HEK293 (cell line): ENCODE results near the gene PDHB.

Experiments used
- CTCF ChIA-PET: fragments of 350-600 bp; formaldehyde crosslinking; extraction: SDS; loops from one replicate; lab custom pipeline; 2021; ENCODE audit warnings: antibody characterized with exemption; lab: Yijun Ruan, JAX
- POLR2A ChIA-PET: fragments of 300-600 bp; formaldehyde crosslinking; extraction: SDS; loops from one replicate; lab custom pipeline; 2020; ENCODE audit warnings: antibody characterized with exemption, inconsistent platforms; lab: Yijun Ruan, JAX
- H3K27ac ChIP-seq: fragments of 200-500 bp; sonication (Bioruptor generic); 2 replicates; pipeline ENCODE4 v1.5.1; 2014; ENCODE audit warnings: low read depth, low read length, control low read depth, inconsistent platforms; ENCODE audit errors: extremely low read depth
- H3K36me3 ChIP-seq, 2 experiments: fragments of 200-500 bp in 1 of 2; sonication (Bioruptor generic) in 1 of 2; 1 replicate in 1 of 2; 2 replicates in 1 of 2; pipeline ENCODE4 v1.5.1; 2014 to 2017; ENCODE audit warnings: inconsistent platforms in 2 of 2, low read length in 2 of 2; ENCODE audit not compliant: control insufficient read depth in 2 of 2, insufficient read depth in 1 of 2
- H3K4me1 ChIP-seq: fragments of 200-500 bp; sonication (Bioruptor generic); 2 replicates; pipeline ENCODE4 v1.5.1; 2014; ENCODE audit warnings: mild to moderate bottlenecking, low read length, inconsistent platforms; ENCODE audit not compliant: control insufficient read depth, insufficient read depth
- H3K4me3 ChIP-seq: 2 replicates; pipeline ENCODE4 v1.5.1; 2011; ENCODE audit warnings: low read depth, mild to moderate bottlenecking, control low read depth, low read length, moderate library complexity
- H3K9me3 ChIP-seq: fragments of 200-500 bp; sonication (Bioruptor generic); 2 replicates; pipeline ENCODE4 v1.5.1; 2014; ENCODE audit warnings: low read depth, low read length, inconsistent platforms; ENCODE audit not compliant: control insufficient read depth, insufficient read depth
- KLF10 ChIP-seq: fragments of 450-650 bp; IDR thresholded peaks from 2 replicates; pipeline ENCODE4 v1.5.1; 2018; ENCODE audit warnings: missing biosample characterization, mild to moderate bottlenecking, missing genetic modification characterization
- MEIS1 ChIP-seq: sonication (generic); formaldehyde crosslinking; IDR thresholded peaks from 2 replicates; pipeline ENCODE4 v1.8.1; 2022; ENCODE audit warnings: missing genetic modification reagents, mild to moderate bottlenecking, borderline replicate concordance
- PRDM2 ChIP-seq: fragments of 450-650 bp; formaldehyde crosslinking; IDR thresholded peaks from 2 replicates; pipeline ENCODE4 v1.5.1; 2016; ENCODE audit warnings: missing biosample characterization, missing genetic modification characterization, borderline replicate concordance
- PRDM6 ChIP-seq: fragments of 450-650 bp; formaldehyde crosslinking; IDR thresholded peaks from 2 replicates; pipeline ENCODE4 v1.5.1; 2017; ENCODE audit warnings: missing biosample characterization, missing genetic modification characterization
- ZFP3 ChIP-seq: fragments of 450-650 bp; formaldehyde crosslinking; IDR thresholded peaks from 2 replicates; pipeline ENCODE4 v1.5.1; 2016; ENCODE audit warnings: low read depth, missing biosample characterization, missing genetic modification characterization
- ZNF23 ChIP-seq: fragments of 450-650 bp; formaldehyde crosslinking; IDR thresholded peaks from 2 replicates; pipeline ENCODE4 v1.5.1; 2016; ENCODE audit warnings: missing biosample characterization, missing genetic modification characterization, borderline replicate concordance
- ZNF266 ChIP-seq: fragments of 450-650 bp; formaldehyde crosslinking; IDR thresholded peaks from 2 replicates; pipeline ENCODE4 v1.5.1; 2016; ENCODE audit warnings: missing biosample characterization, missing genetic modification characterization, low read depth
- ZNF350 ChIP-seq: fragments of 450-650 bp; formaldehyde crosslinking; IDR thresholded peaks from 2 replicates; pipeline ENCODE4 v1.5.0; 2017; ENCODE audit warnings: missing biosample characterization, mild to moderate bottlenecking, missing genetic modification characterization
- ZNF426 ChIP-seq: fragments of 450-650 bp; formaldehyde crosslinking; IDR thresholded peaks from 2 replicates; pipeline ENCODE4 v1.5.1; 2017; ENCODE audit warnings: missing biosample characterization, missing genetic modification characterization, mild to moderate bottlenecking, inconsistent platforms, moderate library complexity
- ZNF561 ChIP-seq: fragments of 450-650 bp; IDR thresholded peaks from 2 replicates; pipeline ENCODE4 v1.5.1; 2018; ENCODE audit warnings: missing biosample characterization, missing genetic modification characterization, borderline replicate concordance
- ZNF596 ChIP-seq: fragments of 450-650 bp; IDR thresholded peaks from 2 replicates; pipeline ENCODE4 v1.5.0; 2018; ENCODE audit warnings: missing biosample characterization, mild to moderate bottlenecking, missing genetic modification characterization, moderate library complexity
- ZNF658 ChIP-seq: fragments of 450-650 bp; formaldehyde crosslinking; IDR thresholded peaks from 2 replicates; pipeline ENCODE4; 2016; ENCODE audit warnings: missing biosample characterization, missing genetic modification characterization
- ZNF701 ChIP-seq: fragments of 450-650 bp; formaldehyde crosslinking; IDR thresholded peaks from 2 replicates; pipeline ENCODE4 v1.5.1; 2016; ENCODE audit warnings: missing biosample characterization, missing genetic modification characterization
- ZNF776 ChIP-seq: fragments of 450-650 bp; formaldehyde crosslinking; IDR thresholded peaks from 2 replicates; pipeline ENCODE4 v1.5.0; 2017; ENCODE audit warnings: missing biosample characterization, missing genetic modification characterization, borderline replicate concordance
- ZNF777 ChIP-seq: fragments of 450-650 bp; formaldehyde crosslinking; IDR thresholded peaks from 2 replicates; pipeline ENCODE4 v1.5.1; 2017; ENCODE audit warnings: missing biosample characterization, missing genetic modification characterization, borderline replicate concordance
- TF ChIP-seq, protein P1 (sequence below): fragments of 450-650 bp; formaldehyde crosslinking; conservative IDR thresholded peaks from 2 replicates; pipeline ENCODE4 v1.5.1; 2016; ENCODE audit warnings: low read depth, missing biosample characterization, missing genetic modification characterization
- TF ChIP-seq, protein P2 (sequence below): fragments of 450-650 bp; formaldehyde crosslinking; IDR thresholded peaks from 2 replicates; pipeline ENCODE4 v1.5.1; 2016; ENCODE audit warnings: missing biosample characterization, missing genetic modification characterization, borderline replicate concordance
- TF ChIP-seq, protein P3 (sequence below): fragments of 450-650 bp; formaldehyde crosslinking; IDR thresholded peaks from 2 replicates; pipeline ENCODE4 v1.5.0; 2017; ENCODE audit warnings: missing biosample characterization, missing genetic modification characterization, borderline replicate concordance

PDHB gene

GRCh38 chr3:58459160-58459559 is 25.5 kb upstream of the PDHB start (continued):
- TF ChIP-seq, protein P1, sequence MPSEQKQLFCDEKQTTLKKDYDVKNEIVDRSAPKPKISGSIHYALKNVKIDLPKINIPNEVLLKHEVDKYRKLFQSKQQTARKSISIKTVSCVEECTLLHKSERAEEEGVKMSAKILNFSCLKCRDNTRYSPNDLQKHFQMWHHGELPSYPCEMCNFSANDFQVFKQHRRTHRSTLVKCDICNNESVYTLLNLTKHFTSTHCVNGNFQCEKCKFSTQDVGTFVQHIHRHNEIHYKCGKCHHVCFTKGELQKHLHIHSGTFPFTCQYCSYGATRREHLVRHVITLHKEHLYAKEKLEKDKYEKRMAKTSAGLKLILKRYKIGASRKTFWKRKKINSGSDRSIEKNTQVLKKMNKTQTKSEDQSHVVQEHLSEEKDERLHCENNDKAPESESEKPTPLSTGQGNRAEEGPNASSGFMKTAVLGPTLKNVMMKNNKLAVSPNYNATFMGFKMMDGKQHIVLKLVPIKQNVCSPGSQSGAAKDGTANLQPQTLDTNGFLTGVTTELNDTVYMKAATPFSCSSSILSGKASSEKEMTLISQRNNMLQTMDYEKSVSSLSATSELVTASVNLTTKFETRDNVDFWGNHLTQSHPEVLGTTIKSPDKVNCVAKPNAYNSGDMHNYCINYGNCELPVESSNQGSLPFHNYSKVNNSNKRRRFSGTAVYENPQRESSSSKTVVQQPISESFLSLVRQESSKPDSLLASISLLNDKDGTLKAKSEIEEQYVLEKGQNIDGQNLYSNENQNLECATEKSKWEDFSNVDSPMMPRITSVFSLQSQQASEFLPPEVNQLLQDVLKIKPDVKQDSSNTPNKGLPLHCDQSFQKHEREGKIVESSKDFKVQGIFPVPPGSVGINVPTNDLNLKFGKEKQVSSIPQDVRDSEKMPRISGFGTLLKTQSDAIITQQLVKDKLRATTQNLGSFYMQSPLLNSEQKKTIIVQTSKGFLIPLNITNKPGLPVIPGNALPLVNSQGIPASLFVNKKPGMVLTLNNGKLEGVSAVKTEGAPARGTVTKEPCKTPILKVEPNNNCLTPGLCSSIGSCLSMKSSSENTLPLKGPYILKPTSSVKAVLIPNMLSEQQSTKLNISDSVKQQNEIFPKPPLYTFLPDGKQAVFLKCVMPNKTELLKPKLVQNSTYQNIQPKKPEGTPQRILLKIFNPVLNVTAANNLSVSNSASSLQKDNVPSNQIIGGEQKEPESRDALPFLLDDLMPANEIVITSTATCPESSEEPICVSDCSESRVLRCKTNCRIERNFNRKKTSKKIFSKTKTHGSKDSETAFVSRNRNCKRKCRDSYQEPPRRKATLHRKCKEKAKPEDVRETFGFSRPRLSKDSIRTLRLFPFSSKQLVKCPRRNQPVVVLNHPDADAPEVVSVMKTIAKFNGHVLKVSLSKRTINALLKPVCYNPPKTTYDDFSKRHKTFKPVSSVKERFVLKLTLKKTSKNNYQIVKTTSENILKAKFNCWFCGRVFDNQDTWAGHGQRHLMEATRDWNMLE (tag by site-specific recombination) = no peak
- TF ChIP-seq, protein P2, sequence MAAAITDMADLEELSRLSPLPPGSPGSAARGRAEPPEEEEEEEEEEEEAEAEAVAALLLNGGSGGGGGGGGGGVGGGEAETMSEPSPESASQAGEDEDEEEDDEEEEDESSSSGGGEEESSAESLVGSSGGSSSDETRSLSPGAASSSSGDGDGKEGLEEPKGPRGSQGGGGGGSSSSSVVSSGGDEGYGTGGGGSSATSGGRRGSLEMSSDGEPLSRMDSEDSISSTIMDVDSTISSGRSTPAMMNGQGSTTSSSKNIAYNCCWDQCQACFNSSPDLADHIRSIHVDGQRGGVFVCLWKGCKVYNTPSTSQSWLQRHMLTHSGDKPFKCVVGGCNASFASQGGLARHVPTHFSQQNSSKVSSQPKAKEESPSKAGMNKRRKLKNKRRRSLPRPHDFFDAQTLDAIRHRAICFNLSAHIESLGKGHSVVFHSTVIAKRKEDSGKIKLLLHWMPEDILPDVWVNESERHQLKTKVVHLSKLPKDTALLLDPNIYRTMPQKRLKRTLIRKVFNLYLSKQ = no peak
- TF ChIP-seq ZNF350 (tag by site-specific recombination) (no peak), ZNF23 (no peak), ZFP3 (tag by site-specific recombination) (no peak), KLF10 (tag by site-specific recombination) (no peak), ZNF426 (tag by site-specific recombination) (no peak), PRDM2 (tag by site-specific recombination) (no peak), ZNF266 (tag by site-specific recombination) (no peak)

- H3K9me3 ChIP-seq = no peaks in the 10 kb centered on the region
- H3K4me3 ChIP-seq = no peak overlapping the region
- CTCF ChIA-PET = interaction anchor here (1.1 kb wide), 1 partner anchor 11 kb away, joined by 3 read pairs; no protein-coding TSS in a partner anchor
- POLR2A ChIA-PET = no interaction called here
- H3K27ac ChIP-seq = no peak overlapping the region
- no peaks in the 10 kb centered on the region for H3K4me1 ChIP-seq
- no peaks in the 10 kb centered on the region for H3K36me3 ChIP-seq
- TF ChIP-seq ZNF596 (tag by site-specific recombination) (no peak), ZNF561 (tag by site-specific recombination) (no peak), PRDM6 (tag by site-specific recombination) (no peak), ZNF658 (tag by site-specific recombination) (no peak), MEIS1 (CRISPR knock-in tag) (no peak), ZNF776 (no peak), ZNF701 (tag by site-specific recombination) (no peak), ZNF777 (no peak)
- TF ChIP-seq, protein P3, sequence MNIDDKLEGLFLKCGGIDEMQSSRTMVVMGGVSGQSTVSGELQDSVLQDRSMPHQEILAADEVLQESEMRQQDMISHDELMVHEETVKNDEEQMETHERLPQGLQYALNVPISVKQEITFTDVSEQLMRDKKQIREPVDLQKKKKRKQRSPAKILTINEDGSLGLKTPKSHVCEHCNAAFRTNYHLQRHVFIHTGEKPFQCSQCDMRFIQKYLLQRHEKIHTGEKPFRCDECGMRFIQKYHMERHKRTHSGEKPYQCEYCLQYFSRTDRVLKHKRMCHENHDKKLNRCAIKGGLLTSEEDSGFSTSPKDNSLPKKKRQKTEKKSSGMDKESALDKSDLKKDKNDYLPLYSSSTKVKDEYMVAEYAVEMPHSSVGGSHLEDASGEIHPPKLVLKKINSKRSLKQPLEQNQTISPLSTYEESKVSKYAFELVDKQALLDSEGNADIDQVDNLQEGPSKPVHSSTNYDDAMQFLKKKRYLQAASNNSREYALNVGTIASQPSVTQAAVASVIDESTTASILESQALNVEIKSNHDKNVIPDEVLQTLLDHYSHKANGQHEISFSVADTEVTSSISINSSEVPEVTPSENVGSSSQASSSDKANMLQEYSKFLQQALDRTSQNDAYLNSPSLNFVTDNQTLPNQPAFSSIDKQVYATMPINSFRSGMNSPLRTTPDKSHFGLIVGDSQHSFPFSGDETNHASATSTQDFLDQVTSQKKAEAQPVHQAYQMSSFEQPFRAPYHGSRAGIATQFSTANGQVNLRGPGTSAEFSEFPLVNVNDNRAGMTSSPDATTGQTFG (tag by site-specific recombination) = no peak
Observed at GRCh38 chr3:58452176-58452575, 18.5 kb upstream of the PDHB start.
